H1 (cell line): ENCODE measurements around the gene DSCAM. TPM values are rescaled to one million over a fixed set of nuclear protein-coding genes. Genes with fewer than 3 reads are reported as not detected.

ENCODE experiments used
- KDM1A ChIP-seq: fragments of 200-600, 300-600 bp; sonication (generic); IDR thresholded peaks from 2 replicates; pipeline ENCODE4 v1.7.1; 2016; ENCODE audit warnings: mild to moderate bottlenecking, low read length, borderline replicate concordance
- POLR2AphosphoS5 ChIP-seq: IDR thresholded peaks from 2 replicates; pipeline ENCODE4 v1.6.1; 2011; ENCODE audit warnings: low read depth, low read length
- RAD21 ChIP-seq, 2 experiments: IDR thresholded peaks in 1 of 2; conservative IDR thresholded peaks in 1 of 2; 2 replicates each; pipeline ENCODE4 v1.6.1; 2011; ENCODE audit warnings: low read depth in 2 of 2, low read length in 2 of 2, improper control_type of control experiment in 1 of 2, inconsistent platforms in 1 of 2, mild to moderate bottlenecking in 1 of 2, moderate library complexity in 1 of 2
- RXRA ChIP-seq: IDR thresholded peaks from 2 replicates; pipeline ENCODE4 v1.6.1; 2011; ENCODE audit warnings: low read depth, mild to moderate bottlenecking, low read length, moderate library complexity; ENCODE audit not compliant: insufficient read depth
- SIN3A ChIP-seq, 2 experiments: IDR thresholded peaks in 1 of 2; conservative IDR thresholded peaks in 1 of 2; 2 replicates each; pipeline ENCODE4 v1.6.1; 2011 to 2012; ENCODE audit warnings: low read length in 2 of 2, improper control_type of control experiment in 1 of 2, low read depth in 1 of 2, mild to moderate bottlenecking in 1 of 2
- USF2 ChIP-seq: IDR thresholded peaks from 2 replicates; pipeline ENCODE4 v1.6.1; 2011; ENCODE audit warnings: low read length, improper control_type of control experiment
- polyA plus RNA-seq, 7 experiments: library from polyadenylated mRNA; depleted of rRNA in 3 of 7; stranded (reverse) in 5 of 7; unstranded in 2 of 7; fragments of >200 nt in 5 of 7; fragments of 200-250 nt in 2 of 7; gene quantifications; 1 replicate in 5 of 7; 2 replicates in 1 of 7; 4 replicates in 1 of 7; pipeline versions ENCODE4 v1.2.1 to v1.2.3, GENCODE V29; 2011 to 2013; ENCODE audit warnings: missing spikeins in 2 of 7, mixed read lengths in 2 of 7
- total RNA-seq: library from RNA; stranded (reverse); fragmentation: NEBNext Ultra II Directional; extraction: Animal tissue kit (Norgen Biotek cat#: 25700); gene quantifications from 2 replicates; pipeline ENCODE4 v1.2.1, GENCODE V29; 2021

DSCAM gene
- total and polyA plus RNA-seq, 2 of the 8 experiments (the other 6 are each of a cell fraction or from before 2014, with no cell fraction given) = 0.02 to 0.15 TPM

GRCh38 chr21:40687625-40688024 is 159.3 kb downstream of the DSCAM start (continued):
- no peak for TF ChIP-seq POLR2AphosphoS5
- no peak for TF ChIP-seq RAD21 (IDR thresholded peaks at IDR 0.05 in 1 of 2, conservative IDR thresholded peaks at IDR 0.05 in 1 of 2; ENCODE audit: low read depth in 2 of 2, low read length in 2 of 2)
- TF ChIP-seq USF2 = no peak
- TF ChIP-seq KDM1A = no peak
- no peak for TF ChIP-seq SIN3A (conservative IDR thresholded peaks at IDR 0.05 in 1 of 2, IDR thresholded peaks at IDR 0.05 in 1 of 2; ENCODE audit: low read depth in 1 of 2, low read length in 2 of 2)
- no peak for TF ChIP-seq RXRA
